Activated naive CD4-positive, alpha-beta T cell treated with Interleukin-2 at 50 U/mL for 16 hours (primary cell): ENCODE measurements around the gene RSU1.

Source experiments
- DNase-seq: peaks from one replicate; pipeline ENCODE4 v3.0.0-alpha.2; 2020

The RSU1 gene

DNA sequence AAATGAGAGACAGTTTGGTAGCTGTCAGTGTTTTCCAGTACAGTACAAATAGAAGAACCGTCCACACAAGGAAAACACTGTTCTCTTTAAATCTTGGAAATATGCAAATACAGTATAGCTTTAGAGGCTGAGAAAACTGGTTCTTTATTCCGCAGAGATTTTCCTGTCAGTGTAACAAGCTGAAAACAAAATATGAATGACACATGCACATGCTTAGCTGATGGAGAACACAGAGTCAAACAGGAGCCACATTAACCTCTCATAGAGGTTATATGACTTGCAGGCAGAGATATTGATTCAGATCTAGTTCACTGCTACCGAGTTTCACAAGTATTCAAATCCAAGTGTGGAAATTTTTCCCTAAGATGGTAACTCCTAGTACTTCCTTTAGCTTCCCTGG is 160.3 kb downstream of the RSU1 start:
- DNase-seq = no peak

DNA sequence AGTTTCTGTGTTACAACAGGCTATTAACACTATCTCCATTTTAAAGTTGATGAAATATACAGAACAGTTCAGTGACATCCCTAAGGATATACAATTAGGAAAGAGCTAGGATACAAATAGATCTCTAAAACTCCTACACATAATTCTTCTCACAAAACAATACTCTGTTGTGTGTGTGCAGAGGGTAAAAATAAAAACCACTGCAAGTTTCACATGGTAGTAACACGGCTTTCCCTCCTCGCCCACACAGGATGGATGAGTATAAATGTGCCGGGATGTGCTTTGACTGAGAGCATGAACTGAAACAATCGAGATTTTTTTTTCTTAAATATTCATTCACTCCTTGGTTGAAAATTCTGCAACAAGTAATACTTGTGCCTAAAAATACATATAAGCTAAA is 164.0 kb downstream of the RSU1 start:
- no peak for DNase-seq

DNA sequence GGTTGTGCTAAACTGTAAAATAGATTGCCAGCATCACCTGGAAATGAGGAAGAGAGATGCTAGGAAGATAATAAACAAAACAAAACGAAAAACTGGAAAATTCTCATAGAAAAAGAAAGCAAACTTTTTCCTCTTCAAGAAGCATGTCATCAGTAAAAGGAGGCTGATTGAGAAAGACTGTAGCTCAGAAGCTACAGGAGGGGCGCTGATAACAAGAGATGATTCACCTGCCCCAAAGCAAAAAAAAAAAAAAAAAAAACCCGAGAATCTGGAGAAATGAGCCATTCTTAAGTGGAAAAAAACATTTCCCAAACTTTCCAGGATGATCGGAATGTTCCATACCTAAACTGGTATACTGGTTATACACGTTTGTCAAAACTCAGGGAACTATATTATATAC is 165.1 kb downstream of the RSU1 start:
- no peak for DNase-seq

DNA sequence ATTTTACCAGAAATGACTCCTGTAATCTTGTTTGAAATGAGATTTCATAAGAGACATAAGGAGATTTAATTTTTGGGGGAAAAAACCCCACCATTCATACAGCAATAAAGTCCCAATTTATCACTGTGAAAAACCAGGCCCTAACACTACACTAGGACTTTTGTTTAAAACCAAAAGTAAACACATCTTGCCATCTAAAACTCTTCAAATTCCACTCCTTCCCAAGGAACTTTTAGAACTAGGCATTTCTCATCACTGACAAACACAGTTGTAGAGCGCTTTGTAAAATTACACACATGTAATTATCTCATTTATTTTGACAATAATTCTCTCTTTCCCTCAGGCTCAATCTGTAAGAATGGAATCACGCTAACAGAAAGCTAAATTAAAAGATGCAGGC is 167.5 kb downstream of the RSU1 start:
- DNase-seq = no peak

DNA sequence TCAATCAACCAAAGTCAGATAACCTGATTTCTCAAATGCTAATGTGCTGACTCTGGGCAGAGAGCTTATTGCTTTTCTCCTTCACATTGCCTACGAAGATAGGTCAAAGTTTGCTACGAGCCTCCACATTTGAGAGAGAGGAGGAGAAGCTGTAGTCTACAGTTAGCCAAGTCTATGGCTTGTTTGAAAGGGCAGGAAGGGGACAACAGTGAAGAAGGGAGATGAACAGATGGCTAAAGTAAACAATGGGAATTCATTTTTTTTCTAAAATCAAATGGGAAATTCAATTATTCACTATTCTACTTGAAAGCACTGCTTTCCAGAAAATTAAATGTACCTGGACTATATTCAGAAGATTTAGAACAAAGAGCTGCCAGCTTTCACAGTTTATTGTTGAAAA is 168.9 kb downstream of the RSU1 start:
- no peak for DNase-seq

DNA sequence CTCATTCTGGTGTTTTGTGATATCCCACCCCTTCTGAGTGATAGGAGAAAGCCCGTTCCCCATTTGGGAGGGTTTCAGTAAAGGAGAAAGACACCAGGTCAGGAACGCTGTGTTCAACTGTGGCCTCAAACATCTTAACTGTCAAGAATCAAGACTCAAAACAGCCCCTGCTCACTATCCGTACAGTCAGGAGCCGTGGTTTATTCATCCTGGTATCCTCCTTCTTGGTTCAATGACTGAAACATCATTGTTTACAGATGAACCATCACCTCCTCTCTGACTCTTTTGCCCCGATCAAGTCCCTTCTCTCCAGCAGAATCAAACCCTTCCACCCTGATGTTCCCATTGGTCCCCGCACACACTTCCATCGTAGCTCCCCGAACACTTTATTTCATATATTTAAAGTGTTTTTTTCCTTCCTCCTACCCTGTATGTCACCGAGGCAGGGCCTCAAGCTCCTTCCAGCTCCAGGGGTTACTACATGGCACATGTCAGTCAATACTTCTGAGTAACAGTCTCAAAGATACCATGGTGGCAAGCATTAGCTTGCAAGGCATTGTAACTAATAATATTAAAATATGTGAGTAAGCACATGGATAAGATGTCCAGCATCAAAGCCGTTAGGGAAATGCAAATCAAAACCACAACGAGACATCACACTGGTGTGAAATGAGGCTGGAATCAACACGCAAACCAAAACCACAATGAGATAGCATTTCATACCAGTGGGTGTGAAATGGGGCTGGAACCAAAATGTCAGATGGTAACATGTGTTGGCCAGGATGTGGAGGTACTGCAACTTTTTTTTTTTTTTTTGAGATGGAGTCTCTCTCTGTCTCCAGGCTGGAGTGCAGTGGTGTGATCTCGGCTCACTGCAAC is 170.8 kb downstream of the RSU1 start:
- DNase-seq = no peak

DNA sequence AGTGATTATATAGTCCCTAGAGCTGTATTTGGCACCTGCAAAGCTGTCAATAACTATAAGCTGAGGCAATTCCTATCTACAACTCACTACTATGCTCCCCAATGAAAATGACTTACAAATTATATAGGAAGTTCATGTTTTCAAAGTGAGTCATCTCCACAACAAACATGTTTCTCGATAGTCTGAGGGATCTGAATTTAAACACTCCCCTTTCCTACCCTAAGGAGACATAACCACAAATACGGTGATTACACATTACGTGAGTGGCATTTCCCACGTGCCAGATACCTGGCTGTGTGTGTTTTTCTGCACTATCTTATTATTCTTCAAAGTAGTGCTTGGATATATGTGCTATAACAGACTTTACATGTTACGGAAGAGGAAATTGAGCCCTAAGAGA is 173.1 kb downstream of the RSU1 start:
- no peak for DNase-seq

DNA sequence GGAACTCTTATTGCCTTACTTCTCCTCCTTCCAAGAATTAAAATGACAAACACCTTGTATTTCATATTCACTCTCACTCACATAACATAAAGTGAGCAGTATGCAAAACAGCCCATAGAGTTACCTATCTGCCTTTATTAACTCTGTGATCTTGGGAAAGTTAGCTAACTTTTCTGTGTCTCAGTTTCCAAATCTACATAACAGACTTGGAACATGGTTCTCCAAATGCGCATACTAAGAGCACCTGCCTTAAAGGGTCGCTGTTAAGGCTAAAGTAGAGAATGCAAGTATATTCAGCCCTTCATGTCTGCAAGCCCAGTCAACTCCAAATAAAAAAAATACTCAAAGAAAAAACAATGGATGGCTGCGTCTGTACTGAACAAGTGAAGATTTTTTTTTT is 173.7 kb downstream of the RSU1 start:
- no peak for DNase-seq

DNA sequence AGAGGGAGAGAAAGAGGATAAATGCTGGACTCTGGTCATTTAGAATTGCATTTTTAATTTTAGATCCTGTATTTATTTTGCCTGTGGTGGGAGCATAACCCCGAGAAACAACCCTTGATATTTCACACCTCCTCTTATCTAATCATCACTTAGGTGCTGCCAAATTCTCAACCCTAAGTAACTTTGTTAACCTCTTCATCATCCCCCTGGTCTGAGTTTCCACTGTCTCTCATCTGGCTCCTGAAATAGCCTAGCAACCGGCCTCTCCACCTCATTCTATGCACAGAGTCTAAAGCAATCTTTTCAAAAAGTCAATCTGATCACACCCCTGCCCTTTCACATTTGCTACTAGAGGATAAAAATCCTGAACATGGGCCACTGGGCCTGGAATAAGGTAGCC is 177.1 kb downstream of the RSU1 start:
- no peak for DNase-seq

DNA sequence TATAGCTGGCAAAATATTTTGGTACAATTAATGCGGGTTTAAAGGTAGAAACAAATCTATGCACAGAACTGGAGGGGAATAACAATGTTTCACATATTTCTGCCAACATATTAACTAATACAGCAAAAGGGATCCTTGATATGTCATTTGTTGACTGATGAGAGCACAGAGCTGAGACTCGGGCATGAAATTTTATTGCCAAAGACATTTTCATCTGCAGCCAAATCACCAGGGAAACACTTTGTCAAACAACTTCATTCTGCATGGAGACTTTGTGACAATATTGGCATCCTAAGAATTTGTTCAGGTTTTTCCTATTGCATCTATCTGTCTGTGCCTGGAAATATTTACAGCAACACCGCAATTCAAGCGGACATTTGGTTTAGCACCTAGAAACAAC is 177.8 kb downstream of the RSU1 start:
- no peak for DNase-seq

DNA sequence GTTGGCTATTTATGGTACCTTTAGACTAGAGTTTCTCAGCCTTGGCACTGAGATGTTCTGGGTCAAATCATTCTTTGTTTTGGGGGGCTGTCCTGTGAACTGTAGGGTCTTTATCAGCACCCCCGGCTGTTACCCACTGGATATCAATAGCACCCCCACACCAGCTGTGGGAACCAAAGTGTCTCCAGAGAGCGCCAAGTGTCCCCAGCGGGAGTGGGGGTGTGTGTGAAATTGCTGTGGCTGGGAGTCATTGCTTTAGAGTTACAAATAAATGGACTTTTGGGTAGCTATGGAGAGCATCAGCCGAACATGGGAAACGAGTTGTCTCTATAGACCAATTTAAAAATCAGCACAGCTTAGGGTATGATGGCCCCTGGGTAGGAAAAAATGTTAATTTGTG is 184.2 kb downstream of the RSU1 start:
- no peak for DNase-seq

DNA sequence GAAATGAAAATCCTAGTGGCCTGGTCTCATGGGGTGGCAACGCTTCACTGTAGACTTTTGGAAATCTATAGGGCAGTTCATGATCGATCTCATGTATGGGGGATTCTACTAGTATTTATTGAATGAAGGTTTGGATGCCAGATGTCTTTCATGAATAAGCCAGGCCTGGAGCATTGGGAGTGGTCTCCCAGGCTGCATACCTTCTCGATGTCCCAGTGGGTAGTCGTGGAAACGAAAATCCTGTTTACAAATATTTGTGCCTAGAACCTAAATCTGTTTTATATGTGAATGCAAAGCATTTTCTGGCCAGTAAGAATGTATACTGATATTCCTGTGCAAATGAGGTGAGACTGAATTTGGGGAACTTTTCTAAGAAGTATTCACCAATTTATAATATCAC is 190.5 kb downstream of the RSU1 start:
- DNase-seq = no peak

DNA sequence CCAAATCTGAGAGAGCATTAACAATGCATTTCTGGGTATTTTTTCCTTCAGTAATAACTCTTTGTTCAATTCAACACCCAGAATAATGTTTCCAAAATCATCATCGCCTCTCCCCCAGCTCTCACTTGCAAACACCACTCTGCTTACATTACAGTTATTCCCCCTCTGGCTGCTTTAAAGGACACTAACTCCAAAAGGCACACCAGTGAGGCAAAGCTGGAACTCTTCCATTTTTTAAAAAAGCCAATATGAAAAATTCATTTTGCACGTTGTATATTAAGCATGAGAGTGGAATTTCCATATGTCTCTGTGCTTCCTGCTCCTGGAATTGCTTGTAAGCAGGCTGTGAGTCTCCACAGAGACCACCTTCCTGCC is 204.3 kb downstream of the RSU1 start:
- no peak for DNase-seq

DNA sequence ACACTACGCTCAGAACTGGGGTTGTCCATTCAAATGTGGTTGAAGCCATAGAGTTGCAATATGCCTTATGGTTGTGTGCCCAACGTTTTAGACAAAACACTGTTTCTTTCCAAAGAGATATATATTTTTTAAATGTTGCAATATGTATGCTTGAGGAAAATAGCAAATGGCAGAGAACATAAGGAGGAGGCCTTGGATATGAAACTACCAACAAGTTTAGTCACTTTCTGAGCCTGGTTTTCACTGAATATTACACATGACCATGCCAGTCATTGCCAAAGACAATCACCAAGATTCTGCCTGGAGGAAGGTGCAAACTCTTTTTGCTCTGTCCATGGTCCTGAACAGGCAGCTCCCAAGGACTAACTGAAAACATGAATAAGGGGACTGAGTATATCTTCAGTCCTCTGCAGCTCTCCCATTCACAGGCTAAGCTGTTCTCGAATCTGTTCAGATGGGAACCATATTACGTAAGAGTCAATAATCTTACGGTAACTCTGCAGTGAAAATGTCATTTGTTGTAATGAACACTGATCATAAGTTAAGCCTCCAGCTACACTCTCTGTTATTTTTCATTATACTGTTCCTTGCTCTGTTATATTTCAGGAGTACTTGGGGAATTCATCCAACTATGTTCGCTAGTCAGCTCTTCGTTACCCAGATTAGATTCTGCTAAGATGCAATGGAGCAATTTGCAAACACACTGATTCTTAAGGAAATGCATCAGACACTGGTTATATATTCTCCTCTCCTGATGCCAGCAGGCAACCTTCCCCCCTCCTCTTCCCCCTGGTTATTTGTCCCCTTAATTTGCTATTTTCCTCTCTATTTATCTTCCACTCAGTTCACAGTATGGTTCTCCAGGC is 204.9 kb downstream of the RSU1 start:
- DNase-seq = no peak

DNA sequence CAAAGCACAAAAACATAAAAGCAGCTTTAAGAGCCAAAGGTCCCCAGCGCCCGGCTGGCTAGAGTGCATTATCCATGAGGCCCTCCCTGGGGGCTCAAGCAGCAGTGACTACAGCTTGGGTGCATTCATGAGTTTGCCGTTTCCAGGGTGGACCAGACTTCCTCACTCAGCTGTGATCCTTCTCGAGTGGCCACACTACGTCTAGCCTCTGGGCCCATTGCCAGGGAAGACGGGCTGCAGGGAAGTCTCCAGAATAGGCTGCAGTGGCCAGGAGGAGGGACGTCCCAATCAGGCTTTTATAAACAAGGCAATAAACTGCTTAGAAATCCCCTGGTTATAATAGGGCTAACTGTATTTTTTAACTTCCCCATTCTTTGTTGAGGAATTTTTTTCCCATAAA is 206.2 kb downstream of the RSU1 start:
- DNase-seq = no peak

DNA sequence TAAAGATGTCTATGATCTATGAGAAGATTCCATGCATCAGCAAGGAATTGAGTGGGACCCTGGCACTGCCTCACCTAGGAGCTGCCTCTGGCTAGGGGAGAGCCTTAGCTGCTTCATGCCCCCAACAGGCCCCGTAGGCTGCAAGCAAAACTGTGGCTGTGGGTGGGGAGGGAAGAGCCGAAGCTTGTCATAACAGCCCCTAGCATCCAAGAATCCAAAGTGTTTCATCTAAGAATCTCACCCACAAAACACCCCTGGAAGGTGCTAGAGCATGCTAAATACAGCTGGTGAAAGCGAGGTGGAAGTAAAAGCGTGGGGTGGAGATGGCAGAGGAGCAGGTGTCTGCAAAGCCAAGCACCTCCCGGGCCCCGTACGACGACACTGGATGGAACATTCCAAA is 208.0 kb downstream of the RSU1 start:
- DNase-seq = no peak

DNA sequence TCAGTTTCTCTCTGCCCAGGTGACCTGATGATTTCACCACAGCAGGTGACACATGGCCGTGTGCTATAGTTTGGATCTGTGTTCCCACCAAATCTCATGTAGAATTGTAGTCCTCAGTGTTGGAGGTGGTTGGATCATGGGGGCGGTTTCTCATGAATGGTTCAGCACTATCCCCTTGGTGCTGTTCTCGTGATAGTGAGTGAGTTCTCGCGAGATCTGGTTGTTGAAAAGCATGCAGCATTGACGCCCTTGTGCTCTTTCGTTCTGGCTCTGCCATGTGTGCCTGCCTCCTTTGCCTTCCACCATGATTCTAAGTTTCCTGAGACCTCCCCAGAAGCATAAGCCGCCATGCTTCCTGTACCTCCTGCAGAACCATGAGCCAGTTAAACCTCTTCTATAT is 210.3 kb downstream of the RSU1 start:
- DNase-seq = no peak

DNA sequence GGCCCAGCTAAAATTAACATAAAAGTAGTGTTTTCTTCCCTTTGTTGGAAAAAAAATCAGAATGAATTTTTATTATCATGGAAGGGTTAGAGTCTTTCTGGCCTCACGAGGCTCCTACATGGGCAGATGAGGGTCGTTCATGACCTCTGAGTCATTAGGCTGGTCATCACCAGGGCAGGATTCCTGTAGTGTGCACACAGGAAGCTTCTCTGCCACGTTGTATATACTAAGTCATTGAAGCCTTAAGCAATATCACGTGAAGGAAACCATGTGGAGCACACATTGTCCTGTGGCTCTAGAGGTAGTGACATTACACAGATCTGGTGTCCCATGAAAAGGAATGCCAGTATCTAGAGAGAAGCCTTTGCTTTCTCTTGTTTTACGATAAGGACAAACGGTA is 210.8 kb downstream of the RSU1 start:
- no peak for DNase-seq

DNA sequence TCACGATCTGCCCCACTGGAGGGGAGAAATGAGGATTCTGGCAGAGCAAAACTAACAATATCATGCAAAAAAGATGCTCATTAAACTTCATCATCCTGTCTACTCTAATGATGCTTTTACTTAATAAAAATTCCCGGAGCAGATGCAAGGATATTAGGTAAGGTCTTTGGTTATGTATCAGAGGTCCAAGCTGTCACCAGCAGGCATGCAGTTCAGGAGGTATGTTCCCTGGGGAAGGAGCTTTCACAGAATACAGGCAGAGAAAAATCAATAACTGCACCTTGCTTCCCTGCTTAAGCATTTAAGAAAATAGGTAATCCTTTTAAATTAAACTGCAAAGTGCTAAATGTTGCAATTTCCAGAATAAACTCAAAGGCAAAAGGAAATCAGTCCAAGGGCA is 213.9 kb downstream of the RSU1 start:
- no peak for DNase-seq

DNA sequence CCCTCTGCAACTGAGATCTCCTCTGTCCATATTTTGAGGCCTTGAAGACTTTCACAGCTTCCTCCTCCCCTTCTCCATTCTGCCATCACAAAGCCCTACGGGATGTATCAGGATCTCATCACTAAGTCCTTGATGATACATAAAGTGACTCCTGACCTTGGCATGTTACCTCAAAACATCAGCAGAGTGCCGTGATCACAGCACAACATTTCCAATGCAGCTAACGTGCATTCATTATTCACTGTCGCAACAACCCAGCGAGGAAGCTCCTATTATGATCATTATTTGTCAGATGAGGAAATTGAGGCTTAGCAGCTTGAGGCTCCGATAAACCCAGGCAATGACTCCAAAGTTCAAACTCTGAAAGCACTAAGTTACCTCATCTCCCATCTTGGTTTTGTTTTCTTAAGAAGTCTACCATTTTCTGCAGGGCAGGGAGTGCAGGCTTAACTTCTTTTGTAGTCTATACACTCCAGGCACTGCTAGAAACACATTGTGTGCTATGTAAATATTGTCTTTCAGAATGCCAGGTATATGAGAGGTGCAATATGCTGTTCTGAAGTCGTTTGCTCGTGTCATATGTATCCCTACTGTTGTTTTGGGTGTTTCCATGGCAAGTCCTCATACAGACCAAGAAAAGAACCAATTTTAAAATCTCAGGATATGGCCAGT is 215.0 kb downstream of the RSU1 start:
- DNase-seq = no peak

DNA sequence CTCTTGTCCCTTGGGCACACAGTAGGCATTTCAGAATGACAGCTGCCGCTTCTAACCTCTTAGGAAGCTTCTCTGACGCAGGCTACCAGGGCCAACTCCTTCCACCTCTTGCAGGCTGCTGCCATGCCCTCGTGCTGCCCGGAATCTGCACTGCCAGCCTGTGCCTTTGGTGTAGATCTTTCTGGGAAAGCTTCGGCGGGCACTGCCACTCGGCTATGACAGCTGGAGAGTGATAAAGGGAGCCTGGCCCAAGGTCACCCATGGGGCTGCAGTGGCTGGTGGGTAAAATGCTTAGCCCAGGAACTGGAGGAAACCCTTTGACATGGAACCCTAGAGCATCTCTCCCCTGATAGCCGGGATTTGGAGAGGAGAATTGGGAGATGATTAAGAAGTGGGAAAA is 217.6 kb downstream of the RSU1 start:
- no peak for DNase-seq

DNA sequence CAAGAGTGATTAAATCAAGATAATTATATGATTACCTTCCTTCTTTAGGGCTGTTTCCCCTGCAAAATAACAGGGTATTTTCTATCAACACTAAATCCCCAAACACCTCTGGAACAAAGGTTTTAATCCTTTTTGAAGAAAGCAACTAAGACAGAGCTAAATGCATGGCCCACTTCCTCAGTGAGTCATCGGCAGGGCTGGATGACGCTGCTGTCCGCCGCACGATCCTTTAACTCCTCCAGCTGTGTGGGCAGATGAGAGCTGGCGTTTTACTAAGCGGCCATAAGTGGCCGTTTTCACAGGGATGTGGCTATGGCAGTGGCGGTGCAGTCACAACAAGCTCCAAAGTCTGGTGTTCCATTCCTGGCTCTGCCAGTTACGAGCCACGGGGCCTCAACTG is 219.6 kb downstream of the RSU1 start:
- DNase-seq = no peak

DNA sequence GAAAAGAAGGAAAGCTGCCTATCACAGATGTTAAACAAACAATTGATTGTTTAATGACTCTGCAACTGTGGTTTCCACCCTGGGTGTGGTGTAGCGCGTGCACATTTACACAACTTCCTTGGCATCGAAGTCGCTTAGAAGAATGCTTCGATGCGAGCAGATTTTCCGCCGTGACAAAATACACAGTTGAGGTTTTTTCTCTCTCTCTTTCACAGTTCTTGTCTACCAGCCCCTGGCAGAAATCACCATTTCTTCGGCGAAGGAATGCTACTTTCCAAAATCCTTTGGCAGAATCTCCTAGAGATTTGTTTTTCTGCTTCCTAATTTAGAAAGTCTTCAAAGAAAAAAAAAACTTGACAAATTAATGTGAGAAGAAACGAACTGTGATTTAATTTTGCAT is 224.8 kb downstream of the RSU1 start:
- no peak for DNase-seq
